HG03469 (cell line): ENCODE results near the gene ARHGAP32.
"Not testable (repeated sequence)": the region's sequence is repeated elsewhere in the genome, so short reads cannot be mapped to it uniquely, and the experiment has no call there.

Experiments used
- ATAC-seq: cut with Tn5 transposase; IDR thresholded peaks from one replicate; pipeline ENCODE4 v1.9.1; 2021; ENCODE audit warnings: mild to moderate bottlenecking, moderate library complexity, moderate number of reproducible peaks; ENCODE audit not compliant: unreplicated experiment

Gene ARHGAP32

DNA sequence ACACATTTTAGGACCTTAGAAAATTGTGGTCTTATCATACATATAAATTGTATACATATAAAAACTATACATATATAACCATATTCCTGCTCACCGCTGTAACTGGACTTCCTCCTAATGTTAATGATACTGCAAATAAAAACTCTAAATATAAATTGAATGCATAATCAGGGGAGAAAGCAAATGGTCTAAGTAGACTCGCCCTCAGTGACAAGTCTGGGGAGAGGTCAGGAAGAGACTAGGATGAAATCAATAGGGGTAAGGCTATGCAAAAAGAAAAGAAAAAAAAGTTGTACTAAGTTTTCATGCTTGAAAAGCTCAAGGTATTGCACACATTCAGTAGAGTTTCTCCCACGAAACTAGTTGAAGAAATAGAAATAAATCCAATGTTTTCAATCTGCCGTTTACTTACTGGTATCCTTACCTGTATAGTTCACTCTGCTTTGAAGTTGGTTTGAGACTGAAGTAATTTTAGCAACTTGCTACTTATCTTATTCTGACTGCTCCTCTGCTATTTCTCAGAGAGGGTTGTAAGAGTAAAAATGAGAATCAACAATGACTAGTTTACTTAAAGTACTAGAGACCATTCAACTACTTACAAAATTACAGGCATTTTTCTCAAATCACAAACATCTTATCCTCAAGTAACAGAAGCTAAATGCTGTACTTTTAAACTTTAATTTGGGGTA, 12.2 kb upstream of the ARHGAP32 start:
- no peak for ATAC-seq

DNA sequence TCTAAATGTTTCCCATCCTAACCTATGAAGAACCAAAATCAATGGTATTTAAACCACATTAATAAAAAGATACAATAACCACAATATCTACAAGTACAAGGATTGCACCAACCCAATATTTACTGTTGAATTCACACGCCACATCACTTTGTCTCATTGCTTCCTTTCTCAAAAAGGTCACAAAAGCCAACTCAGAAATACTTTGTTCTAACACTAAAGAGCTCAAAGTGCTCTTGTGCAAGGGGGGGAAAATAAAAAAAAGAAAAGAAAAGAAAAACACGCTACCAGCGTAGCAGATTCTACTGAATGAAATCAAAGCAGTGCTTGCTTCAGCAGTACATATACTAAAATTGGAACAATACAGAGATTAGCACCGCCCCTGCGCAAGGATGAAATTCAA, 10.5 kb upstream of the ARHGAP32 start:
- ATAC-seq: no peak

DNA sequence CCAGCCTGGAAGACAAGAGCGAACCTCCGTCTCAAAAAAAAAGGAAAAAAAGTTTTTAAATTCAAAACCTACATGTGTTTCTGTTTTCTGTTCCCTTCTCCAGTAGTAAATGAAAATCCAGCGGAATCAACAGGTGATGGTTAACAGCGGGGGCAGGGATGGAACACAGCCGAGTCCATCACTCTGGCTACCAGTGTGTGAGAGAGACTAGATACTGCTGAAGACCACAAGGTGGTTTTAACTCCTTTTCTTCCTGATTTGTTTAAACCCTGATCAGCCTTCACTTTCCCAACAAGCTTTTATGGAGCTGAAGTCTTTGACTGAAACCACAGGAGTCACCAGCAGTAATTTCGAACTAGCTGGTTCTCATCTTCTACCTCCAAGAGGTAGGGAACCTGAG, 3.6 kb upstream of the ARHGAP32 start:
- no peak for ATAC-seq

DNA sequence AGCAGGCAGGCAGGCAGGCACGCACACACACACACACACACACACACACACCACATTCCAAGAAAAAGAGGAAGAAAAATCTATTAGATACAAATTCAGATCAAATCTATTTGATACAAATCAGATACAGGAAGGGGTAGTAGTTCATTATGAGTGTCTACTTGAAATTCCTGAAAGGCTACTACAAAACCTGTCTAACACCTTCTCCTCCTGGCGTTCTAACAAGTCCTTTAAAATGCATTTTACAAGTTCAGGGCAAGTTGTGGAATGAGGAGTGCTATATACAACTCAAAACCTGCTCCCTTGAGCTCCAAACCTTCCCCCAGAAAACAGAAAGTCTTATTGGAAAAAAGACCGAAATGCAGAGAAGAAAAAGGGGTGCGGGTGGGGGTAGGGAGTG, 476 bp downstream of the ARHGAP32 start:
- ATAC-seq: no peak

DNA sequence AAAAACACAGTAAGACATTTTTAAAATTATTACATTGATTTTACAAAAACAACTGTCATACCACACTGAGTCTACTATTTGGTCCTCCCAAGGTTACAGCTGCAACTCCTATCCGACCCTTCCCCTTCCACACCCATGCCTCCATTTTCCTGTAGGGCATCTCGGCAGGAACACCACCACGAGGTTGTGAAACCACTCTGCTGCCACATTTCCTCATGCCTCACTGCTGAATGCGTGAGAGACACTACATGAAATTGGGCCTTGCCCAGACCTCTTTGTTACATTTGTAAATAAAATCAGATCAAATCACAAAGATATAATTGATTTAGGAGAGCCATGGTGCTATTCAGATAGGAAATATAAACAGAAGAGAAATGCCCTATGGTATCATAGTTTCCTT, 2.0 kb downstream of the ARHGAP32 start:
- ATAC-seq: no peak

DNA sequence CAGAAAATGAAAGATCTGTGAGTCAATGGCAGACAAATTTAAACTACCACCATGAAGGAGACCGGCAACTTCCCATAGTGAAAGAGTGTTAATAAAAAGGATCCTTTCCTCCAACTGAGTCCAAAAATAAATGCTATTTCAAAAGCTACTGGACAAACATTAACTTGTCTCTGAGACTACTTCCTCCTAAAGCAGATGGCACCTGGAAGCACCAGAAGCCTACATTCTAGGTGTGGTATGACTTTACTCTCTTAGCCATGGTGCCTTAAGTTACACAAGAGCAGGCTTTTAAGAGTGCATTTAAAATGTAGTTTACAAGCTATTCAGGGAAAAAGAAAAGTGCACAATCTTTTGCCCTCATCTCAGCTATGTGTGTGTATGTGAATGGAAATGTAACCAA, 2.5 kb downstream of the ARHGAP32 start:
- ATAC-seq: no peak

DNA sequence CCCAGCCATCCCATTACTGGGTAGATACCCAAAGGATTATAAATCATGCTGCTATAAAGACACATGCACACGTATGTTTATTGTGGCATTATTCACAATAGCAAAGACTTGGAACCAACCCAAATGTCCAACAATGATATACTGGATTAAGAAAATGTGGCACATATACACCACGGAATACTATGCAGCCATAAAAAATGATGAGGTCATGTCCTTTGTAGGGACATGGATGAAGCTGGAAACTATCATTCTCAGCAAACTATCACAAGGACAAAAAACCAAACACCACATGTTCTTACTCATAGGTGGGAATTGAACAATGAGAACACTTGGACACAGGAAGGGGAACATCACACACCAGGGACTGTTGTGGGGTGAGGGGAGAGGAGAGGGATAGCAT, 7.0 kb downstream of the ARHGAP32 start:
- ATAC-seq: not testable (repeated sequence)

DNA sequence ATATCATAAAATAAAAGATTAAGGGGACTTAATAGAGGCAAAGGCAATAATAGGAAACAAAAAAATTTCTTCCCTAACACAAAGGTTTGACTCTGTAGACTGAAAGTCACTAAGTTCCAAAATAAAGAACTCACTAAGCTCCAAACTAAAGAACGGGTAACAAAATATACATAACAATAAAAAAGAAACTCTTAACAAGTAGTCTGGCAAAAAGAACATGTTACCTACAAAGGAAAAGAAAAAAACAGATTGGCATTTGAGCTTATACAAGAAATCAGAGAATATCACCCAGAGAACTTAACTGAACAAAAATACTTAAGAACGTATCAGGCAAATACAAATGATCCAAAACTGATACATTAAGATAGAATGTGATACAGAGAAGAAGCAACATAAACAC, 7.5 kb downstream of the ARHGAP32 start:
- no peak for ATAC-seq

DNA sequence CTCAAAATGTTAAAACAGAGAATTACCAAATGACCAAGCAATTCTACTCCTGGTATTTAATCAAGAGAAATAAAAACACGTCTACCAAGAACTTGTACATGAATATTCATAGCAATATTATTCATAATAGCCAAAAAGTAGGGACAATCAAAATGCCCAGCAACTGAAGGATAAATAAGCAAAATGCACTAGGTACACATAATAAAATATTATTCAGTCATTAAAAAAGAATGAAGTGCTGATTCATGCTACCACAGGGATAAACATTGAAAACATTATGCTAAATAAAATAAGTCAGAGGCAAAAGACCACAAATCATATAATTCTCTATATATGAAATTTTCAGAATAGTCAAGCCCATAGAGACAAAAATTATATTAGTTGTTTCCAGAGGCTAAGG, 24.8 kb downstream of the ARHGAP32 start:
- ATAC-seq: no peak

DNA sequence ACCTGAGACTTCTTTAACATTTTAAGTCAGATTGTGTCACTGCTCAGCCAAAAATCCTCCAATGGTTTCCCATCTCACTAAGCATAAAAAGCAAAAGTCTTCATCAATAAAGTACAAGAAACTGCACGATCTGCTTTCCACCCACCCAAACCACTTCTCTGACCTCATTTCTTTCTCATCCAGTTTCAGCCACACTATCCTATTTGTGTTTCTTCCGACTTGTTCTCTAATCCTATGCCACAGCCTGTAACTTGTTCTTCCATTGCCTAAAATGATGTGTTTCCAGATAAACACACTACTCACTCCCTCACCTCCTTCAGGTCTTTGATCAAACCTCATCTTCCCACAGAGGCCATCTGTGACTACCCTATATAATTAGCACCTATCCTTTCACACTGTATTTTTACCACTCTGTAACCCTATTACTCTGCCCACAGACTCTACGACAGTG, 28.4 kb downstream of the ARHGAP32 start:
- ATAC-seq: no peak

DNA sequence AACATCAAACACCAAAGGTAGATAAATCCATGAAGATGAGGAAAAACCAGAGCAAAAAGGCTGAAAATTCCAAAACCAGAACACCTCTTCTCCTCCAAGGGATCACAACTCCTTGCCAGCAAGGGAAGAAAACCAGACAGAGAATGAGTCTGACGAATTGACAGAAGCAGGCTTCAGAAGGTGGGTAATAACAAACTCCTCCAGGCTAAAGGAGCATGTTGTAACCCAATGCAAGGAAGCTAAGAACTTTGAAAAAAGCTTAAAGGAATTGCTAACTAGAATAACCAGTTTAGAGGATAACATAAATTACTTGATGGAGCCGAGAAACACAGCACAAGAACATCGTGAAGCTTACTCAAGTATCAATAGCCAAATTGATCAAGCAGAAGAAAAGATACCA, 35.0 kb downstream of the ARHGAP32 start:
- ATAC-seq: not testable (repeated sequence)

DNA sequence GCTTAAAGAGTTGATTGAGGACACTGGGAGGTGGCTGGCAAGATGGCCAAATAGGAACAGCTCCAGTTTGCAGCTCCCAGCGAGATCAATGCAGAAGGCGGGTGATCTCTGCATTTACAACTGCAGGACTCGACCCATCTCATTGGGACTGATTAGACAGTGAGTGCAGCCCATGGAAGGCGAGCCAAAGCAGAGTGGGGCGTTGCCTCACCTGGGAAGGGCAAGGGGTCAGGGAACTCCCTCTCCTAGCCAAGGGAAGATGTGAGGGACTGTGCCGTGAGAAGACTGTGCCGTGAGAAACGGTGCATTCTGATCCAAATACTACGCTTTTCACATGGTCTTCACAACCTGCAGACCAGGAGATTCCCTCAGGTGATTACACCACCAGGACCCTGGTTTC, 36.4 kb downstream of the ARHGAP32 start:
- ATAC-seq: no peak

DNA sequence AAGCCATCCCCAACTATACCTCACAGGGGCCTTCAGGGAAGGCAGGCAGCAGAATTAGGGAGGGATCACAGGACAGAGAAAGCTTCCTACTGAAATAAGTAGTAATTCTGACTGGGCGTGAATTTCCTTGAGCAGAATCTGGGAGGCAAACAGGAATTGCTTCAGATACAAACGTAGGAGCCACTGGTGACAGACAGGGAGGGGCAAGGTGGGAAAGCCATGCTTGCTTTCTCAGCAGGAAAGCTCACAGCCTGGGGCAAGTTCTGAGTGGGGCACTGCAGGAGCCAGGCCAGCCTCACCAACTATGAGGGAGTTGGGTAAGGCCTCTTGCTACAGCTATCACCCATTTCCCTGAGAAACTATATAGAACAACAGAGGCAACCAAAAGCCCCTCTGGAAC, 43.6 kb downstream of the ARHGAP32 start:
- ATAC-seq: no peak

DNA sequence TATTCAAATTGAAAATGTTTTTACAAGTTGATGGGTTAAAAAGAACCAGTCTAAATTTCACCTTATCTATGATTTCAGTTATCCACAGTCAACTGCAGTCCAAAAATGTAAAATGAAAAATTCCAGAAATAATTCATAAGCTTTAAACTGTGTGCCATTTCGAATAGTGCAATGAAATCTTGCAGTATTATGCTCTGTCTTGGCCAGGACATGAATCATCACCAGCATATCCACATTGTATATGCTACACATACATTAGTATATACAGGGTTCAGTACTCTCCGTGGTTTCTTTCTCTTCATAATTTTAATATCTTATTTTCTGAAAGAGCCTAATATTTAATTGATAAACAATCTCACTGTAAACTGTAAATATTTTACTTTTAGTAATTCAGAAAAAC, 45.9 kb downstream of the ARHGAP32 start:
- ATAC-seq: no peak

DNA sequence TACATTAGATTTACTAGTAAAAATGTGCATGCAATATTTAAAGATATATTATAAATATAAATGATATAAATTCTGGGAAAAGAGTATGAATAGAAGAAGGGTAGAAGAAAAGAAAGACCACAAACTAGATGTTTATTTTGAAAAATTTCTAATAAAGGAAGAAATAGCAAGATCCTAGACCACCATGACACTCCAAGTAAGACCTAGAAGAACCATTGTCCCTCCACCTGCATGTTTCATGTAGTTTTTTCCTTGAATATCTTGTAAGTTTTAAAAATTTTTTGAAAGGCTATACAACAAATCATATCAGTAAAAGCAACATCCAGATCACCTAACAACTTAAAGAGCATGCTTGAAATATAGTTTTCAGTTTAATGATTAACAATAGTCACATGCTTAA, 46.8 kb downstream of the ARHGAP32 start:
- no peak for ATAC-seq

DNA sequence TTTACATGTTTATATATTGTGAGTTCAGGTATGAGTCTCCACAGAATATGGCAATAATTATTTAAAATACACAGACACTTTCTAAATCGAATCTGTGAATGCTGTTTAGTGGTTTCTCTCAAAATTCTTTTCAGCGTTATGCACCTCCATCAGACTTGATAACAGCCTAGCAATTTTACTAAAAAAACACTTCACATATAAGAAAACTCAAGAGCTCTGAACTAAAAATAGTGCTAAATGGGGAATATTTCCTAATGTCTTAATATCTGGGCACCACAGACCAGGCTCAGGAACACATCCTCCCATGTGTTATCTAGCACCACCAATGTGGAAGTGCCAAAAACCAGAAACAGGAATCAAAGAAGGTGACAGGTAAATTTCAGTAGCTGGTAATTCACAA, 47.9 kb downstream of the ARHGAP32 start:
- no peak for ATAC-seq

DNA sequence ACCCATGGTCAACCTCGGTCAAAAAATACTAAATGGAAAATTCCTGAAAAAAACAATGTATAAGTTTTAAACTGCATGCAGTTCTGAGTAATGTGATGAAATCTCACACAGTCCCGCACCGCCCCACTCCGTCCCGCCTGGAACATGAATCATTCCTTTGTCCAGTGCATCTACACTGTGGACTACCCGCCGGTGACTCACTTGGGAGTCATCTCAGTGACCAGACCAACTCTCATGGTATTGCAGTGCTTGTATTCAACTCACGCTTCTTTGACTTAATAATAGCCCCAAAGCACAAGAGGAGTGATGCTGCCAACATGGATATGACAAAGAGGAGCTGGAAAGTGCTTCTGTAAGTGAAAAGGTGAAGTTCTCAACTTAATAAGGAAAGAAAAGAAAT, 48.8 kb downstream of the ARHGAP32 start:
- ATAC-seq: no peak

DNA sequence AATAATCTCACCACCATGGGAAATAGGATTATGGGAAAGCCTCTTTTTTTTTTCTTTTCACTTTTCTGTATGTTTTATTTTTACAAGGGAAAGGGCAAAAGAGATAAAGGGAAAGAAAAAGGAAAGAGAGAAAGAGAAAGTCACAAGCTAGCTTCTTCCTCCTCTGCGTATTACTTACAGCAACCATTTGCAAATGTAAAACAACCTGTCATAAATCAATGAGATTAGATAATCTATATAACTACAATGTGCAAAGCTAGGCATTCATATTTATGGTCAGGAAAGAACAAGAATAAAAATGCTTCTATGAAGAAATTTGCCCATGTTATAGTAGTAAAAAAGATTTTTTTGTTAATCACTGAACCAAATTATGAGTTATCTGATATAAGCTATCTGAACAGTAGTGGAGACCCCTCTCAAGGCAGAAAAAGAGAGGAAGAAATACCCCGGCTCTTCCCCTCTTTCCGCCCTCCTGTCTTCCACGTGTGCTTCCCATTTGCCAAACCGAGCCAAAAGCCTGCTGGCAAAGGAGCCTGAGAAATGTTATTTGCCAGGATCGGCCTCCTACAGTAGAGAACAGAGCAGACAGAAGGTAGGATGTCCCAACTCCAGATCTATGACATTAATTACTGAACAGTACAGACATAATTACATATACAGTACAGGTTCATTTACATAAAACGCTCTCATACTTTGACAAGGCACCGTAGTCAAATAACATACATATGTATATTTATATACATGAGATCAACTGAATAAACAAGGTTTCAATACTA, 50.2 kb downstream of the ARHGAP32 start:
- no peak for ATAC-seq

DNA sequence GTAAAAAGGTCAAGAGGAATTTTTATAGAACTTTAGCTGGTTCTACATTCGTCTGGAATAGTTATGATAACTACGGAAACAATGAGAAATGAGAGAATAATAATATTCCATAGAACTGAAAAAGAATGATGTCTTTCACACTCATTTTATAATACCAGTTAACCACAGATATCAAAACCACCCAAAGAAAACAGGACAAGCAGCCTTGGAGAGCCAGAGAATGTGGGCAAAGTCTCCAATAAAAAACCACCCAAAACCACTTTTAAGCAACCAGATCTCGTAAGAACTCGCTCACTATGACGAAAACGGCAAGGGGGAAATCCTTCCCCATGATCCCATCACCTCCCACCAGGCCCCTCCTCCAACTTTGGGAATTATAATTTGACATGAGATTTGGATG, 60.8 kb downstream of the ARHGAP32 start:
- ATAC-seq: no peak

DNA sequence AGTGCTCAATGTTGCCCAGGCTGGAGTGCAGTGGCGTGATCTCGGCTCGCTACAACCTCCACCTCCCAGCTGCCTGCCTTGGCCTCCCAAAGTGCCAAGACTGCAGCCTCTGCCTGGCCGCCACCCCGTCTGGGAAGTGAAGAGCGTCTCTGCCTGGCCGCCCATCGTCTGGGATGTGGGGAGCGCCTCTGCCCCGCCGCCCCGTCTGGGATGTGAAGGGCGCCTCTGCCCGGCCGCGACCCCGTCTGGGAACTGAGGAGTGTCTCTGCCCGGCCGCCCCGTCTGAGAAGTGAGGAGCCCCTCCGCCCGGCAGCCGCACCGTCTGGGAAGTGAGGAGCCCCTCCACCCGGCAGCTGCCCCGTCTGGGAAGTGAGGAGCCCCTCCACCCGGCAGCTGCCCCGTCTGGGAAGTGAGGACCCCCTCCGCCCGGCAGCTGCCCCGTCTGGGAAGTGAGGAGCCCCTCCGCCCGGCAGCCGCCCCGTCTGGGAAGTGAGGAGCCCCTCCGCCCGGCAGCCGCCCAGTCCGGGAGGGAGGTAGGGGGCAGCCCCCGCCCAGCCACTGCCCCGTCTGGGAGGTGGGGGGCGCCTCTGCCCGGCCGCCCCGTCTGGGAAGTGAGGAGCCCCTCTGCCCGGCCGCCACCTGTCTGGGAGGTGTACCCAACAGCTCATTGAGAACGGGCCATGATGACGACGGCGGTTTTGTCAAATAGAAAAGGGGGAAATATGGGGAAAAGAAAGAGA, 63.1 kb downstream of the ARHGAP32 start:
- not testable (repeated sequence) for ATAC-seq

DNA sequence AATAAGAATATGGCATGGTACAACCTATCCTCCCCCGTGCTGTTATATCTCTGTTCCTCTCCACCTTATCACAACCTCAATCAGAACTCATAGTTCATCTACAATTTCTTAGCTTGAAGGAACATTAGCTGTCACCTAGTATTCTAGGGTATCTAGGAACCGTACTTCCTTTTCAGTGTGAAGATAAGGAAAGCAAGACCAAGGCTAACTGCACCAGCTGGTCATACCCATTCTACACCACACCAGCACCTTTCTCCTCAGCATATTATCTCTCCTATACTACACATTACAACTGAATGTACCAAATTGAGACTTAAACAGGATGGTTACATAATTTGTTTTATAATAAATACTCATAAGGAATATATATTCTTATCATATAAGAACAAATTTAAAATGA, 73.1 kb downstream of the ARHGAP32 start:
- ATAC-seq: no peak
